Pancreas (tissue), 10 donors: ENCODE data around the gene C10orf71. TPM values are rescaled to one million over a fixed set of nuclear protein-coding genes. Genes with fewer than 3 reads are reported as not detected.

ENCODE experiments used
- ATAC-seq, 4 donors: fragments of 200-7000 bp; cut with Tn5 transposase; one replicate each; pipeline versions ENCODE4 v1.8.0 to v1.9.1; 2020; ENCODE audit warnings: mild to moderate bottlenecking in 4 of 4, moderate library complexity in 4 of 4
- DNase-seq, 6 donors: peaks; one replicate each; pipeline ENCODE4 v3.0.0-alpha.2; 2020
- FAIRE-seq: peaks from 2 replicates; lab custom pipeline; 2012; peaks lifted over from hg19 to GRCh38; lab: Jason Lieb, UNC
- H3K27ac ChIP-seq, 4 donors: fragments of 200-600 bp; sonication (generic); 1 replicate in 3 of 4; 2 replicates in 1 of 4; pipeline versions ENCODE4 v1.5.0 to v1.8.0; 2020
- H3K27me3 ChIP-seq, 4 donors: fragments of 200-600 bp; one replicate each; pipeline ENCODE4 v1.8.0; 2021
- H3K36me3 ChIP-seq, 3 donors: fragments of 200-600 bp; sonication (generic) in 1 of 3; one replicate each; pipeline versions ENCODE4 v1.5.0 to v1.8.0; 2020 to 2021
- H3K4me1 ChIP-seq, 3 donors: fragments of 200-600 bp; one replicate each; pipeline ENCODE4 v1.8.0; 2021
- H3K4me3 ChIP-seq, 4 donors: fragments of 200-600 bp; sonication (generic) in 2 of 4; one replicate each; pipeline versions ENCODE4 v1.5.0 to v1.8.0; 2020 to 2021
- H3K9me3 ChIP-seq, 4 donors: fragments of 200-600 bp; one replicate each; pipeline ENCODE4 v1.8.0; 2021
- WGBS, 2 donors: extraction: QIAGEN DNeasy Blood & Tissue Kit; methylation state at CpG; one replicate each; pipeline ENCODE4 v1.1.7; 2013; 5-methylcytosine and 5-hydroxymethylcytosine counted together
- intact Hi-C, 3 donors: fragments of 100-400 bp; cut with DNase I; formaldehyde crosslinking; loops; one replicate each; pipeline versions ENCODE4 v1.11.1 to v1.14.2; 2022
- polyA plus RNA-seq, 2 donors: library from polyadenylated mRNA; stranded (reverse); fragments of 200-250 nt; gene quantifications; one replicate each; pipeline ENCODE4 v1.2.3, GENCODE V29; 2013
- total RNA-seq, 6 donors: library from RNA; stranded (reverse); fragmentation: NEBNext Ultra II Directional in 4 of 6; extraction: Animal tissue kit (Norgen Biotek cat#: 25700) in 4 of 6; gene quantifications; one replicate each; pipeline versions ENCODE4 v1.2.1 to v1.2.4, GENCODE V29; 2021 to 2023
- TF ChIP-seq, protein P1 (sequence below), 4 donors: fragments of 200-600 bp; sonication (generic) in 3 of 4; IDR thresholded peaks; one replicate each; pipeline versions ENCODE4 v1.5.0 to v1.8.0; 2021; ENCODE audit warnings: antibody characterized with exemption in 4 of 4
- donor health status: healthy with polysubstance abuse.
- donor health status: DM: no; HTN: no; CAD: no; lungs with moderate emphysema.
- donor health status: DM: no; HTN: no; CAD: no.
- donor health status: control.
- donor health status: control.
- donor health status: Bipolar disorder and iron deficiency.
- donor health status: DM: yes; HTN: yes; CAD: no.
- donor health status: DM: no; HTN: no; CAD: no.
- donor health status: DM: no; HTN: no; CAD: no.
- donor health status: DM: yes; HTN: yes; CAD: no.

Gene C10orf71
- total and polyA plus RNA-seq, 8 donors: 0.07 to 2.6 (median 0.50) TPM

DNA sequence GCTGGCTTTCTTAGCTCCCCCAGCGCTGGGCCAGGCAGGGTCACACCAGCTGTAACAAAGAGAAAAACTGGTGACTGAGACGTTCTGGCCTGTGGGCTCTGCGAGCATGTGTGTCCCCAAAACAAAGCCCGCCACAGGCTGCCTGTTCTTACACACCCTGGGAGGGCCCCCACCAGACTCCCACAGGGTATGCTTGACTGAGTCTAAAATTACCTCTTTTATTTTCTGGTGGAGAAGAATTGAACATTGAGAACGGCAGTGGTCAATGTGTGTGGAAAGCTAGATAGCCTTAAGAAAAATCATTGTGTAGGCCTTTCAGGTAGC is 808 bp downstream of the C10orf71 start:
- Histone ChIP-seq H3K27ac (peak overlapping the region in 2 of 4 donors; percentile 3 to 31), H3K27me3 (no peaks in the 10 kb centered on the region), H3K4me3 (peak overlapping the region in 2 of 4 donors; percentile 16 to 23), H3K4me1 (peaks cover 0 to 8% (median 2%) of the 10 kb centered on the region in 3 donors), H3K36me3 (no peaks in the 10 kb centered on the region), H3K9me3 (no peaks in the 10 kb centered on the region)
- DNase-seq (no peak), ATAC-seq (peak in 3 of 4 donors; percentile 7 to 38 (median 25)), FAIRE-seq (no peak)
- intact Hi-C loops: no loop called here
- TF ChIP-seq, protein P1, sequence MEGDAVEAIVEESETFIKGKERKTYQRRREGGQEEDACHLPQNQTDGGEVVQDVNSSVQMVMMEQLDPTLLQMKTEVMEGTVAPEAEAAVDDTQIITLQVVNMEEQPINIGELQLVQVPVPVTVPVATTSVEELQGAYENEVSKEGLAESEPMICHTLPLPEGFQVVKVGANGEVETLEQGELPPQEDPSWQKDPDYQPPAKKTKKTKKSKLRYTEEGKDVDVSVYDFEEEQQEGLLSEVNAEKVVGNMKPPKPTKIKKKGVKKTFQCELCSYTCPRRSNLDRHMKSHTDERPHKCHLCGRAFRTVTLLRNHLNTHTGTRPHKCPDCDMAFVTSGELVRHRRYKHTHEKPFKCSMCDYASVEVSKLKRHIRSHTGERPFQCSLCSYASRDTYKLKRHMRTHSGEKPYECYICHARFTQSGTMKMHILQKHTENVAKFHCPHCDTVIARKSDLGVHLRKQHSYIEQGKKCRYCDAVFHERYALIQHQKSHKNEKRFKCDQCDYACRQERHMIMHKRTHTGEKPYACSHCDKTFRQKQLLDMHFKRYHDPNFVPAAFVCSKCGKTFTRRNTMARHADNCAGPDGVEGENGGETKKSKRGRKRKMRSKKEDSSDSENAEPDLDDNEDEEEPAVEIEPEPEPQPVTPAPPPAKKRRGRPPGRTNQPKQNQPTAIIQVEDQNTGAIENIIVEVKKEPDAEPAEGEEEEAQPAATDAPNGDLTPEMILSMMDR (IDR thresholded peaks at IDR 0.05): no peak
- WGBS, 2 donors: 51 to 87% methylated on average over 5 of the region's 5 CpGs

DNA sequence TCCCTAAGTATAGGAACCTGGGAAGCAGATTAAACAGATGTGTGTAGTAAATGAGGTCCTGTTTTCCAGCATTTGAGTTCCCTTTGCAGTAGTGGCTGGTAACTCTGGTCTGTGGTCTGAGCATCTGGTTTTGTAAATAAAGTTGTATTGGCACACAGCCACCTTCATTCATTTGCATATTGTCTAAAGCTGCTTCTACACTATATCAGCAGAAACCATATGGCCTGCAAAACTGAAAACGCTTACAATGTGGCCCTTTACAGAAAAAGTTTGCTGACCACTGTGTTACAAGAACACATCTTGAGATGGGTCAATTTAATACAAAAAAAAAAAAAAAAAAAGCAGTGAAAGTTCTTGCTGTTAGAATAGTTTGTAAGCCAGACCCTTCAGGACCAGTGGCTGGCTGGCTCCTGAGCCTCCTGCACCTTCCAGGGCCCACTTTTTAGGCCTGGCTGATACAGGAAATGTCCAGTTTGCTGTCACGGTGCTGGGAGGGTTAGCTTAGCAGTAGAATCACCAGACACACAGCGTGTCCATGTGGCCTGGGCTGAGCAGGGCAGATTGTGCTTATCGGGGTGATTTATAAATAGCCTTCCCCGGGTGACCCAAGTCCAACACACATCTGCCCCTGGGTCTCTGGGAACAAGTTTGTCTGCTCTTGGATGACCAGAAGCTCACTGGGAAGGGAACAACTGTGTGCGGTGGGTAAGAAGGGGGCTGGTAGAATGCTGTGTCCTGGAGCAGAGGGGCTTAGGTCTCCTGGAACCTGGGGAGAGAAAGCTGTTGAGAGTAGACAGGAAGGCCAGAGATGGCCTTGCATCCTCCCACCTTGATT is 1.4 kb downstream of the C10orf71 start:
- DNase-seq: peak in 2 of 6 donors; percentile 33 to 38
- H3K4me1 ChIP-seq: peaks cover 0 to 8% (median 2%) of the 10 kb centered on the region in 3 donors
- H3K9me3 ChIP-seq: no peaks in the 10 kb centered on the region
- peak overlapping the region in 1 of 4 donors; percentile 31 for H3K27ac ChIP-seq
- WGBS, 2 donors: 36 to 38% methylated on average over 6 of the region's 6 CpGs
- no peaks in the 10 kb centered on the region for H3K36me3 ChIP-seq
- no peak for FAIRE-seq
- no peaks in the 10 kb centered on the region for H3K27me3 ChIP-seq
- intact Hi-C loops: no loop called here
- peak overlapping the region in 1 of 4 donors; percentile 16 for H3K4me3 ChIP-seq
- peak; percentile 47 to 71 (median 65) for ATAC-seq
- TF ChIP-seq, protein P1 (IDR thresholded peaks at IDR 0.05): no peak

DNA sequence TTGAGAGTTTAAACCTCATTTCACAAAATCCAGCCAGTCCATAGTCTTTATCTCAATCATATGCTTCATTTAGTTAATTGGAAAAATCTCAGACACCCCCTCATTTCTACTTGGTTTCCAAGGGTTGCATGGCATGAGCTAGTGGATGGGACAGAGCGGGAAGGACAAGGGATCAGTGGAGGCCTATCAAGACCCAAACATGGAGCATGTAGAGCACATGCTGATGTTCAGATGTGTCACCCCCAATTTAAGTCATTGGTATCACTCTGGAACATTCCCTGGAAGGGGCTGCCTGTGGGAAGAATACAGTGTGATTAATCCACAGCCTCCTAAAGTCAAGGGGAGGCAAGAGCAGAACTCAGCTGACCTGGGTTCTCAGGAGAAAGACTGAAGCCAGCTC is 2.3 kb downstream of the C10orf71 start:
- Histone ChIP-seq H3K36me3 (no peaks in the 10 kb centered on the region), H3K4me3 (no peak overlapping the region), H3K27me3 (no peaks in the 10 kb centered on the region), H3K27ac (no peak overlapping the region), H3K9me3 (no peaks in the 10 kb centered on the region), H3K4me1 (peaks cover 0 to 8% (median 2%) of the 10 kb centered on the region in 3 donors)
- TF ChIP-seq, protein P1 (IDR thresholded peaks at IDR 0.05): no peak
- WGBS, 2 donors: 92 to 98% methylated on average over 1 of the region's 1 CpG
- DNase-seq: no peak
- intact Hi-C loops: no loop called here
- no peak for ATAC-seq
- no peak for FAIRE-seq

DNA sequence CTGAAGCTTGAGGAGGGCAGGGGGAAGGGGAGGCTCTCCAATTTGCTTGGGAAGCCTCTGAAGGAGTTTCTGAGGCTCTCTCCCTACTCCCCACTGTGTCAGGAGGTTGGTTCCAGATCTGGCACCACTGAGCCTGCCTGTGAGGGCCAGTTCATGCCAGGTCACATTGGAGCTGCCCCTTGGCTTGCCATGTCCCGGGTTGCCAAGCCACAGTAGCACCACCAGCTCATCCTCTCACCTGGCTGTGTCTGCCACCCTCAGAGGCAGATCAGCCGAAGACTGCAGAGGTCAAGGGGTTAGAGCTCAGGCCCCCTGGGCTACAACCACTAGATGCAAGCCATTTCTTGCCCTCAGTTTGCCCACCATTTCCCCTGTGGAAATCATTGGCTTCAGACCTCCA is 3.1 kb downstream of the C10orf71 start:
- DNase-seq (no peak), ATAC-seq (no peak), FAIRE-seq (no peak)
- no peaks in the 10 kb centered on the region for H3K36me3 ChIP-seq
- WGBS, 2 donors: 59 to 65% methylated on average over 2 of the region's 2 CpGs
- peaks cover 0 to 8% (median 2%) of the 10 kb centered on the region in 3 donors for H3K4me1 ChIP-seq
- intact Hi-C loops: no loop called here
- H3K9me3 ChIP-seq: no peaks in the 10 kb centered on the region
- H3K4me3 ChIP-seq: no peak overlapping the region
- no peak overlapping the region for H3K27ac ChIP-seq
- no peaks in the 10 kb centered on the region for H3K27me3 ChIP-seq
- TF ChIP-seq, protein P1 (IDR thresholded peaks at IDR 0.05): no peak

DNA sequence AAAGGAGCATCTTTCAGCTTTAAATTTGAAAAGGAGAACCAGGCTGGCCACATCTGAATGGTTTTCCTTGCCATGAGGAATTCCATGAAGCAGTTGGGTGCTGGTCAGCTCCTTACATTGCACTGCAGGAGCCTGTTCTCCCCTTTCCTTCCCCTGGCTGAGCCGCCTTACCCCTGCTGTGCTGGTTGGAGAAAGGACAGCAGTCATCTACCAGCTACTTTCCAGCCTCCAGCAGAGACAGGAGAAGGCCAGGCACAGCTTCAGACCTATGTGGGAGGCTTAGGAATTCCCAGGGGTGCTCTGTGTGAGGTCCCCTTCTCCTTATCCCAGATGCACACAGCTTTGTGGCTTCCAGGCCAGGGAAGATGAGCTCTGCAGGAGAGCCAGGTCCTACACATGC is 4.7 kb downstream of the C10orf71 start:
- intact Hi-C loops: no loop called here
- WGBS, 2 donors: 79 to 90% methylated on average over 1 of the region's 1 CpG

More for the DNA sequence above, 4.7 kb downstream of the C10orf71 start:
- H3K4me3 ChIP-seq: no peak overlapping the region
- TF ChIP-seq, protein P1 (IDR thresholded peaks at IDR 0.05): no peak
- ATAC-seq: no peak
- no peak overlapping the region for H3K27ac ChIP-seq
- no peaks in the 10 kb centered on the region for H3K27me3 ChIP-seq
- FAIRE-seq: no peak
- no peaks in the 10 kb centered on the region for H3K4me1 ChIP-seq
- DNase-seq: no peak
- H3K36me3 ChIP-seq: no peaks in the 10 kb centered on the region
- no peaks in the 10 kb centered on the region for H3K9me3 ChIP-seq
